Heart left ventricle (tissue), 13 donors: ENCODE measurements around the gene MEG3.

Experiments
- POLR2A ChIP-seq, 2 donors: fragments of 450-650 bp; IDR thresholded peaks; one replicate each; pipeline ENCODE4 v1.6.1; 2017; ENCODE audit warnings: antibody characterized with exemption in 2 of 2, mild to moderate bottlenecking in 2 of 2, moderate library complexity in 2 of 2
- TF ChIP-seq, protein P1 (sequence below), 12 donors: fragments of 200-600 bp; sonication (generic) in 4 of 12; IDR thresholded peaks; one replicate each; pipeline versions ENCODE4 v1.5.0 to v1.8.0; 2018 to 2022; ENCODE audit warnings: antibody characterized with exemption in 12 of 12, mild to moderate bottlenecking in 5 of 12
- donor health status: ischemic (EF 13 %, LVEDD 7.1; RV severe dilation, severe dysfunction).
- donor health status: DM: no; HTN: yes; CAD: no.
- donor health status: DM: no; HTN: no; CAD: no.
- donor health status: ischemic (EF 25% LVEDD 6.9; RV normal size, moderate dysfunction).
- donor health status: ischemic (EF 25% LVEDD 5.7; RV mildly dilated, moderate dysfunction).
- donor health status: ischemic (EF 35%, LVEDD 5.7; RV mildly dilated, moderate dysfunction).
- donor health status: nonischemic (EF 11% LVEDD 7.7; RV severe dilation, severe dysfunction).
- donor health status: DM: yes; HTN: yes; CAD: no.
- donor health status: PGD.
- donor health status: ischemic (EF 29% LVEDD 5.4; RV normal size, mild dysfunction).
- donor health status: nonischemic (EF 23%, LVEDD 6.1; RV moderate dilation, normal function).

DNA sequence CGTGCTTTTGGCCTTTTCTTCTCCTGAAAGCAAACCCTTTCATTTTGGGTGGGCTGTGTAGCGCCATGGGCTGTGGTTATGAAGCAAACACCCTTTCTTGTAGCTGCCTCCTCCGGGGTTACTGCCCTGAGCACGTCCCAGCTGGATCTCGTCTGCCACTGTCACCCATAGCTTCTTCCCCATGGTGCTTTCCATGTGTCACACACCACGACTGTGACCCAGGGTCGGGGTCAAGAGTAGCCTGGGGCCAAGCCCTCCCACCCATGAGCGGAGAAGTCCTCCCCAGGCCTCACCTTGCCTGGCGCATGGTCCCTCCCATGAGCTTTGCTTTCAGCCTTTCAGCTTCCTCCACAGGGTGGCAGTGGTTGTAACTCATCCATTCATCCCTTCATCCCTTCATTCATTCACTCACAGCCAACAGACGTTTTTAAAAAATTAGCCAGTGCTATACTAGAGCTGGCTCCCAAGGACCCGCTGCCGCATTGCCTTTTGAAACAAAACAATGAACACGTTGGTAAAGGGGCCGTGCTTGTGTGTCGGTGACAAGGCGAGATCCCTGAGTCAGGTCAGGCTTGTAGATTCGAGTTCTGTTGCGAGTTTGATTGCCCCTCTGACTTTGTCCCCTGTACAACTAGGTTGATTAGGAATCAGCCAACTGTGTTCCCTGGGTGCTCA is 29.5 kb downstream of the MEG3 start:
- TF ChIP-seq, protein P1, sequence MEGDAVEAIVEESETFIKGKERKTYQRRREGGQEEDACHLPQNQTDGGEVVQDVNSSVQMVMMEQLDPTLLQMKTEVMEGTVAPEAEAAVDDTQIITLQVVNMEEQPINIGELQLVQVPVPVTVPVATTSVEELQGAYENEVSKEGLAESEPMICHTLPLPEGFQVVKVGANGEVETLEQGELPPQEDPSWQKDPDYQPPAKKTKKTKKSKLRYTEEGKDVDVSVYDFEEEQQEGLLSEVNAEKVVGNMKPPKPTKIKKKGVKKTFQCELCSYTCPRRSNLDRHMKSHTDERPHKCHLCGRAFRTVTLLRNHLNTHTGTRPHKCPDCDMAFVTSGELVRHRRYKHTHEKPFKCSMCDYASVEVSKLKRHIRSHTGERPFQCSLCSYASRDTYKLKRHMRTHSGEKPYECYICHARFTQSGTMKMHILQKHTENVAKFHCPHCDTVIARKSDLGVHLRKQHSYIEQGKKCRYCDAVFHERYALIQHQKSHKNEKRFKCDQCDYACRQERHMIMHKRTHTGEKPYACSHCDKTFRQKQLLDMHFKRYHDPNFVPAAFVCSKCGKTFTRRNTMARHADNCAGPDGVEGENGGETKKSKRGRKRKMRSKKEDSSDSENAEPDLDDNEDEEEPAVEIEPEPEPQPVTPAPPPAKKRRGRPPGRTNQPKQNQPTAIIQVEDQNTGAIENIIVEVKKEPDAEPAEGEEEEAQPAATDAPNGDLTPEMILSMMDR (IDR thresholded peaks at IDR 0.05): no peak
- no peak for TF ChIP-seq POLR2A (IDR thresholded peaks at IDR 0.05)
